ENCODE data around the gene FIS1. TPM values are rescaled to one million over a fixed set of nuclear protein-coding genes. Genes with fewer than 3 reads are reported as not detected.

The FIS1 gene
- total RNA-seq, 1 experiment from 2014 or later: 200 TPM

GRCh38 chr7:101223528-101223927 is 21.4 kb downstream of the FIS1 start:
- CTCF ChIA-PET: no interaction called here
- H3K79me2 ChIP-seq (ENCODE audit: low read depth): peaks cover 19% of the 10 kb centered on the region
- intact Hi-C loops (cut with micrococcal nuclease; ENCODE audit: unreplicated experiment): no loop called here

GRCh38 chr7:101222275-101222830 is 22.5 kb downstream of the FIS1 start:
- H3K4me2 ChIP-seq: no peak overlapping the region
- no peaks in the 10 kb centered on the region for H3K9me3 ChIP-seq (ENCODE audit: insufficient read depth, low read depth)
- CTCF ChIA-PET: interaction anchor here (0.7 kb wide), 1 partner anchor 218 kb away, joined by 3 read pairs; no protein-coding TSS in a partner anchor
- peaks cover 24% of the 10 kb centered on the region for H3K79me2 ChIP-seq (ENCODE audit: low read depth)
- H3K4me3 ChIP-seq: no peak overlapping the region
- 0 out of 2 replicates have a peak, but pooled peaks cover 5% of the 10 kb centered on the region for H3K4me1 ChIP-seq (replicated peaks; ENCODE audit: insufficient read depth)
- H3K27me3 ChIP-seq (ENCODE audit: insufficient read depth, low read depth): no peaks in the 10 kb centered on the region
- H4K20me1 ChIP-seq (ENCODE audit: insufficient read depth): no peaks in the 10 kb centered on the region; the same call in 1 of the 2 replicates
- no peaks in the 10 kb centered on the region for H3F3A ChIP-seq (ENCODE audit: insufficient read depth, low read depth)
- no peak overlapping the region for H3K27ac ChIP-seq
- H2AFZ ChIP-seq: no peak overlapping the region
- no peak for TF ChIP-seq CTCF (conservative IDR thresholded peaks at IDR 0.05)
- no peak for TF ChIP-seq EZH2 (IDR thresholded peaks at IDR 0.05; ENCODE audit: low read depth)
- H3K36me3 ChIP-seq (ENCODE audit: low read depth): no peaks in the 10 kb centered on the region
- no peaks in the 10 kb centered on the region for H3K9me2 ChIP-seq (ENCODE audit: insufficient read depth)
- intact Hi-C loops (cut with micrococcal nuclease; ENCODE audit: unreplicated experiment): no loop called here
- no peak for DNase-seq
- POLR2A ChIA-PET (ENCODE audit: unreplicated experiment): no interaction called here
- BruUV-seq (replicated peaks): no TSS peak

More at GRCh38 chr7:101223528-101223927, 21.4 kb downstream of the FIS1 start:
- DNase-seq: no peak
- Histone ChIP-seq H4K20me1 (ENCODE audit: insufficient read depth) (no peaks in the 10 kb centered on the region; the same call in 1 of the 2 replicates), H3K4me1 (replicated peaks; ENCODE audit: insufficient read depth) (0 out of 2 replicates have a peak, but pooled peaks cover 5% of the 10 kb centered on the region), H3K9me2 (ENCODE audit: insufficient read depth) (no peaks in the 10 kb centered on the region), H2AFZ (no peak overlapping the region), H3K27me3 (ENCODE audit: insufficient read depth, low read depth) (no peaks in the 10 kb centered on the region), H3K9me3 (ENCODE audit: insufficient read depth, low read depth) (no peaks in the 10 kb centered on the region), H3K27ac (no peak overlapping the region), H3K36me3 (ENCODE audit: low read depth) (0 out of 2 replicates have a peak, but pooled peaks cover 4% of the 10 kb centered on the region), H3K4me3 (no peak overlapping the region), H3F3A (ENCODE audit: insufficient read depth, low read depth) (no peaks in the 10 kb centered on the region), H3K4me2 (no peak overlapping the region)
- TF ChIP-seq EZH2 (IDR thresholded peaks at IDR 0.05; ENCODE audit: low read depth) (no peak), CTCF (conservative IDR thresholded peaks at IDR 0.05) (no peak)
- BruUV-seq (replicated peaks): no TSS peak
- POLR2A ChIA-PET (ENCODE audit: unreplicated experiment): interaction anchor here (0.5 kb wide), 1 partner anchor 157 kb away, joined by 5 read pairs; no protein-coding TSS in a partner anchor

GRCh38 chr7:101220295-101220694 is 24.6 kb downstream of the FIS1 start:
- DNase-seq: no peak
- Histone ChIP-seq H3K27ac (no peak overlapping the region), H3K4me2 (no peak overlapping the region), H3K9me2 (ENCODE audit: insufficient read depth) (no peaks in the 10 kb centered on the region), H3K4me3 (no peak overlapping the region), H3K27me3 (ENCODE audit: insufficient read depth, low read depth) (no peaks in the 10 kb centered on the region), H4K20me1 (ENCODE audit: insufficient read depth) (no peaks in the 10 kb centered on the region; the same call in 1 of the 2 replicates), H3K9me3 (ENCODE audit: insufficient read depth, low read depth) (no peaks in the 10 kb centered on the region), H3K36me3 (ENCODE audit: low read depth) (no peaks in the 10 kb centered on the region), H3K4me1 (replicated peaks; ENCODE audit: insufficient read depth) (0 out of 2 replicates have a peak, but pooled peaks cover 12% of the 10 kb centered on the region), H3K79me2 (ENCODE audit: low read depth) (peaks cover 38% of the 10 kb centered on the region), H2AFZ (no peak overlapping the region), H3F3A (ENCODE audit: insufficient read depth, low read depth) (no peaks in the 10 kb centered on the region)
- intact Hi-C loops (cut with micrococcal nuclease; ENCODE audit: unreplicated experiment): no loop called here
- ChIA-PET CTCF (interaction anchor here (0.6 kb wide), 1 partner anchor 13 kb away, joined by 3 read pairs; no protein-coding TSS in a partner anchor), POLR2A (ENCODE audit: unreplicated experiment) (interaction anchor here (0.7 kb wide), 1 partner anchor 80 kb away, joined by 4 read pairs; no protein-coding TSS in a partner anchor)
- TF ChIP-seq CTCF (conservative IDR thresholded peaks at IDR 0.05) (no peak), EZH2 (IDR thresholded peaks at IDR 0.05; ENCODE audit: low read depth) (no peak)
- no TSS peak for BruUV-seq (replicated peaks)

All from PC-9 (cell line).